H1 (cell line): ENCODE results near the gene GGT6. TPM values are rescaled to one million over a fixed set of nuclear protein-coding genes. Genes with fewer than 3 reads are reported as not detected.

Experiments
- CTCF ChIA-PET: fragments of 300-600 bp; sonication (Branson Sonifier 250); formaldehyde crosslinking; loops from one replicate; lab custom pipeline; 2021; ENCODE audit not compliant: partially characterized antibody; lab: Charles Lee
- POLR2A ChIA-PET: fragments of 300-600 bp; sonication (Branson Sonifier 250); formaldehyde crosslinking; loops from one replicate; lab custom pipeline; 2021; ENCODE audit warnings: inconsistent platforms; ENCODE audit not compliant: partially characterized antibody; lab: Charles Lee
- DNase-seq, 2 experiments: peaks; one replicate each; pipeline versions ENCODE4 v3.0.0 to v3.0.0-alpha.2; 2010 to 2022; ENCODE audit warnings: low spot score in 2 of 2, low read depth in 1 of 2, mixed read lengths in 1 of 2
- FAIRE-seq: peaks from 2 replicates; lab custom pipeline; 2011; peaks lifted over from hg19 to GRCh38; lab: Jason Lieb, UNC
- H2AFZ ChIP-seq: 2 replicates; pipeline ENCODE4 v1.8.1; 2012; ENCODE audit warnings: low read length, inconsistent platforms
- H2AK5ac ChIP-seq: 2 replicates; pipeline ENCODE4 v1.6.1; 2013; ENCODE audit warnings: low read depth, low read length
- H2BK120ac ChIP-seq: replicated peaks from 2 replicates; pipeline ENCODE3; 2013; ENCODE audit warnings: low read depth, low read length, inconsistent platforms
- H2BK12ac ChIP-seq: 2 replicates; pipeline ENCODE4 v1.6.1; 2013; ENCODE audit warnings: low read depth, low read length
- H2BK15ac ChIP-seq: 2 replicates; pipeline ENCODE4 v1.6.1; 2013; ENCODE audit warnings: low read length
- H2BK20ac ChIP-seq: 2 replicates; pipeline ENCODE4 v1.6.1; 2013; ENCODE audit warnings: low read length
- H2BK5ac ChIP-seq: 2 replicates; pipeline ENCODE4 v1.6.1; 2013; ENCODE audit warnings: low read depth, low read length
- H3K14ac ChIP-seq: 2 replicates; pipeline ENCODE4 v1.6.1; 2013; ENCODE audit warnings: inconsistent platforms; ENCODE audit not compliant: insufficient read length
- H3K18ac ChIP-seq: 2 replicates; pipeline ENCODE4 v1.6.1; 2013; ENCODE audit warnings: low read length; ENCODE audit errors: extremely low read depth
- H3K23ac ChIP-seq: 2 replicates; pipeline ENCODE4 v1.6.1; 2013; ENCODE audit warnings: inconsistent platforms; ENCODE audit not compliant: insufficient read length
- H3K23me2 ChIP-seq: 2 replicates; pipeline ENCODE4 v1.6.1; 2013; ENCODE audit warnings: low read depth, low read length
- H3K27ac ChIP-seq: 2 replicates; pipeline ENCODE4 v1.6.1; 2011; ENCODE audit warnings: low read depth, low read length, inconsistent platforms
- H3K27me3 ChIP-seq, 4 experiments: replicated peaks in 1 of 4; 1 replicate in 1 of 4; 2 replicates in 3 of 4; pipeline versions ENCODE4 v1.6.1 to v1.8.1; 2011 to 2013; ENCODE audit warnings: low read length in 3 of 4, mild to moderate bottlenecking in 3 of 4, inconsistent platforms in 2 of 4, mixed read lengths in 2 of 4, moderate library complexity in 1 of 4; ENCODE audit not compliant: control insufficient read depth in 3 of 4, insufficient read depth in 3 of 4; ENCODE audit errors: extremely low read depth in 1 of 4
- H3K36me3 ChIP-seq, 4 experiments: 2 replicates each; pipeline versions ENCODE4 v1.6.1 to v1.8.1; 2011 to 2013; ENCODE audit warnings: mild to moderate bottlenecking in 4 of 4, low read length in 3 of 4, moderate library complexity in 2 of 4, control low read depth in 1 of 4, inconsistent platforms in 1 of 4; ENCODE audit not compliant: insufficient read depth in 4 of 4, control insufficient read depth in 2 of 4
- H3K4ac ChIP-seq: replicated peaks from 2 replicates; pipeline ENCODE3; 2013; ENCODE audit warnings: low read length, low read depth, mixed read lengths, inconsistent platforms; ENCODE audit not compliant: insufficient read length
- H3K4me1 ChIP-seq, 4 experiments: replicated peaks in 1 of 4; 1 replicate in 1 of 4; 2 replicates in 3 of 4; pipeline versions ENCODE4 v1.6.1 to v1.8.1; 2011 to 2013; ENCODE audit warnings: low read length in 3 of 4, inconsistent platforms in 2 of 4, mixed read lengths in 1 of 4; ENCODE audit not compliant: insufficient read depth in 4 of 4, control insufficient read depth in 3 of 4
- H3K4me2 ChIP-seq, 2 experiments: 2 replicates each; pipeline versions ENCODE4 v1.6.1 to v1.8.1; 2011 to 2013; ENCODE audit warnings: low read depth in 2 of 2, low read length in 2 of 2, control low read depth in 1 of 2, inconsistent platforms in 1 of 2, mild to moderate bottlenecking in 1 of 2; ENCODE audit not compliant: insufficient read depth in 1 of 2
- H3K4me3 ChIP-seq, 4 experiments: fragments of 200-600, 300-600 bp in 1 of 4; sonication (generic), shearing (Covaris generic), sonication (Bioruptor Twin) in 1 of 4; 2 replicates each; pipeline versions ENCODE4 v1.5.1 to v1.8.1; 2011 to 2016; ENCODE audit warnings: low read length in 4 of 4, low read depth in 3 of 4, control low read depth in 2 of 4, inconsistent platforms in 2 of 4, mild to moderate bottlenecking in 2 of 4, mixed read lengths in 1 of 4, moderate library complexity in 1 of 4; ENCODE audit not compliant: insufficient read depth in 2 of 4; ENCODE audit errors: extremely low read depth in 1 of 4
- H3K56ac ChIP-seq: replicated peaks from 2 replicates; pipeline ENCODE3; 2013; ENCODE audit warnings: low read depth, mild to moderate bottlenecking, mixed read lengths, low read length, inconsistent platforms; ENCODE audit not compliant: insufficient read length
- H3K79me1 ChIP-seq: 2 replicates; pipeline ENCODE4 v1.6.1; 2013; ENCODE audit warnings: low read depth, low read length, control low read depth
- H3K79me2 ChIP-seq, 2 experiments: 2 replicates each; pipeline versions ENCODE4 v1.6.1 to v1.8.1; 2012 to 2013; ENCODE audit warnings: low read length in 2 of 2, mild to moderate bottlenecking in 2 of 2, inconsistent platforms in 1 of 2; ENCODE audit not compliant: insufficient read depth in 2 of 2, control insufficient read depth in 1 of 2
- H3K9ac ChIP-seq, 4 experiments: replicated peaks in 1 of 4; 1 replicate in 1 of 4; 2 replicates in 3 of 4; pipeline versions ENCODE4 v1.6.1 to v1.8.1; 2011 to 2013; ENCODE audit warnings: low read depth in 3 of 4, low read length in 3 of 4, control low read depth in 2 of 4, mild to moderate bottlenecking in 2 of 4, moderate library complexity in 2 of 4, inconsistent platforms in 1 of 4; ENCODE audit errors: extremely low read depth in 1 of 4
- H3K9me3 ChIP-seq, 2 experiments: 2 replicates each; pipeline versions ENCODE4 v1.6.1 to v1.8.1; 2012 to 2013; ENCODE audit warnings: mild to moderate bottlenecking in 2 of 2, moderate library complexity in 2 of 2, control low read depth in 1 of 2, inconsistent platforms in 1 of 2, low read depth in 1 of 2, low read length in 1 of 2, mixed read lengths in 1 of 2; ENCODE audit not compliant: insufficient read depth in 2 of 2
- H4K20me1 ChIP-seq, 2 experiments: replicated peaks in 1 of 2; 2 replicates each; pipeline versions ENCODE3 to v1.8.1; 2011 to 2013; ENCODE audit warnings: inconsistent platforms in 2 of 2, low read length in 2 of 2, mild to moderate bottlenecking in 1 of 2; ENCODE audit not compliant: insufficient read depth in 2 of 2, control insufficient read depth in 1 of 2
- H4K5ac ChIP-seq: 2 replicates; pipeline ENCODE4 v1.6.1; 2013; ENCODE audit warnings: low read length, low read depth, mixed read lengths, inconsistent platforms; ENCODE audit not compliant: insufficient read length
- H4K8ac ChIP-seq: 2 replicates; pipeline ENCODE4 v1.8.0; 2013; ENCODE audit warnings: mild to moderate bottlenecking, moderate library complexity, low read length, inconsistent platforms; ENCODE audit not compliant: insufficient read depth; ENCODE audit errors: extremely low read depth
- H4K91ac ChIP-seq: replicated peaks from 2 replicates; pipeline ENCODE3; 2013; ENCODE audit warnings: low read length, mixed read lengths, inconsistent platforms; ENCODE audit not compliant: insufficient read length
- CHD2 ChIP-seq: IDR thresholded peaks from 2 replicates; pipeline ENCODE4 v1.6.1; 2012; ENCODE audit warnings: low read length, improper control_type of control experiment
- EGR1 ChIP-seq: IDR thresholded peaks from 2 replicates; pipeline ENCODE4 v1.6.1; 2011; ENCODE audit warnings: low read depth, low read length, borderline replicate concordance
- HDAC6 ChIP-seq: IDR thresholded peaks from one replicate; pipeline ENCODE4 v1.7.1; 2012; ENCODE audit warnings: low read depth, mild to moderate bottlenecking, inconsistent platforms, low read length, moderate library complexity
- KDM1A ChIP-seq: fragments of 200-600, 300-600 bp; sonication (generic); IDR thresholded peaks from 2 replicates; pipeline ENCODE4 v1.7.1; 2016; ENCODE audit warnings: mild to moderate bottlenecking, low read length, borderline replicate concordance
- MAFK ChIP-seq: IDR thresholded peaks from 2 replicates; pipeline ENCODE4 v1.6.1; 2012; ENCODE audit warnings: low read depth, mild to moderate bottlenecking, improper control_type of control experiment, low read length
- RAD21 ChIP-seq, 2 experiments: IDR thresholded peaks in 1 of 2; conservative IDR thresholded peaks in 1 of 2; 2 replicates each; pipeline ENCODE4 v1.6.1; 2011; ENCODE audit warnings: low read depth in 2 of 2, low read length in 2 of 2, improper control_type of control experiment in 1 of 2, inconsistent platforms in 1 of 2, mild to moderate bottlenecking in 1 of 2, moderate library complexity in 1 of 2
- SAP30 ChIP-seq: fragments of 300-600 bp; sonication (generic); IDR thresholded peaks from 2 replicates; pipeline ENCODE4 v1.7.1; 2012; ENCODE audit warnings: low read length, moderate library complexity, mild to moderate bottlenecking, inconsistent platforms; ENCODE audit not compliant: insufficient read depth, insufficient replicate concordance
- SIN3A ChIP-seq, 2 experiments: IDR thresholded peaks in 1 of 2; conservative IDR thresholded peaks in 1 of 2; 2 replicates each; pipeline ENCODE4 v1.6.1; 2011 to 2012; ENCODE audit warnings: low read length in 2 of 2, improper control_type of control experiment in 1 of 2, low read depth in 1 of 2, mild to moderate bottlenecking in 1 of 2
- SIRT6 ChIP-seq: IDR thresholded peaks from one replicate; pipeline ENCODE4 v1.7.1; 2012; ENCODE audit warnings: low read length, inconsistent platforms
- SRF ChIP-seq: IDR thresholded peaks from 2 replicates; pipeline ENCODE4 v1.6.1; 2011; ENCODE audit warnings: mild to moderate bottlenecking, low read depth, low read length, moderate library complexity
- SUZ12 ChIP-seq: fragments of 200-600 bp; sonication (generic); IDR thresholded peaks from 2 replicates; pipeline ENCODE4 v1.6.1; 2012; ENCODE audit warnings: mild to moderate bottlenecking, inconsistent platforms, low read length, moderate library complexity, mixed read lengths
- WGBS, 2 experiments: shearing (Covaris generic) in 1 of 2; methylation state at CpG; one replicate each; pipeline versions ENCODE4 v1.1.6 to v1.1.7; 2013 to 2015; ENCODE audit warnings: low lambda C conversion rate in 2 of 2, mixed read lengths in 2 of 2, inconsistent platforms in 1 of 2, low coverage in 1 of 2, missing lambda C conversion rate in 1 of 2; ENCODE audit not compliant: insufficient replicate concordance in 2 of 2, insufficient coverage in 1 of 2, insufficient read length in 1 of 2; ENCODE audit errors: extremely low coverage in 1 of 2, missing lambda C conversion rate in 1 of 2; 5-methylcytosine and 5-hydroxymethylcytosine counted together
- polyA plus RNA-seq, 7 experiments: library from polyadenylated mRNA; depleted of rRNA in 3 of 7; stranded (reverse) in 5 of 7; unstranded in 2 of 7; fragments of >200 nt in 5 of 7; fragments of 200-250 nt in 2 of 7; gene quantifications; 1 replicate in 5 of 7; 2 replicates in 1 of 7; 4 replicates in 1 of 7; pipeline versions ENCODE4 v1.2.1 to v1.2.3, GENCODE V29; 2011 to 2013; ENCODE audit warnings: missing spikeins in 2 of 7, mixed read lengths in 2 of 7
- total RNA-seq: library from RNA; stranded (reverse); fragmentation: NEBNext Ultra II Directional; extraction: Animal tissue kit (Norgen Biotek cat#: 25700); gene quantifications from 2 replicates; pipeline ENCODE4 v1.2.1, GENCODE V29; 2021

GGT6 gene
- total and polyA plus RNA-seq, 2 of the 8 experiments (the other 6 are each of a cell fraction or from before 2014, with no cell fraction given) = 0.18 TPM; not detected in 1

DNA sequence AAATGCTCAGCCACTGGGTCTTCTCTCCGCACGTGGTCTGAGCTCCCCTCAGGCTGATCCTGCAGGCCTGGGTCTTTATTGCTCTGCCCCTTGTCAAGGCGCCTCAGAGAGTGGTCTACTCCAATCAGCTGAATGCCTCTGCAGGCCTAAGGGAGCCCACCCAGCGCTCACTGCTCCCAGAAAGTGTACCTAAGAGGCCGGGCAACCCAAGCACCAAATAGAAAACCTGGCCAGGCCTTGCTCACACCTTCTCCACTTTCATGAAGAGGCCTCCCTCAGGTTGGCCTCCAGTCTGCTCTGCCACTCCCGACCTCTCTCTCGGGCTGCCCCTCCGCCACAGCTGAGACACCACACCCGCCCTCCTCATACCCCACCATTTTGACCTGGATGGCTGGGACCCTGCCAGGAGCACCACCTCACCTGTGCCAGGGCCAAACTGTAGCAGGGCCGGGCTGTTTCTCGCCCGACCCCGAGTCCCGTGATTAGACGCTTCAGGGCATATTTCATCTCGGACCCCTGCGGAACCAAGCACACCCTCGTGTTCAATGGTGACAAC is 5.9 kb downstream of the GGT6 start:
- H2AK5ac ChIP-seq = no peak overlapping the region
- peaks cover 0 to 7% of the 10 kb centered on the region in 2 experiments for H4K20me1 ChIP-seq
- H3K9me3 ChIP-seq = no peaks in the 10 kb centered on the region
- H2BK15ac ChIP-seq = peak overlapping the region; percentile 83; the same call in 1 of the 2 replicates
- no peak overlapping the region for H3K23ac ChIP-seq
- H3K79me2 ChIP-seq = peaks cover 0 to 21% of the 10 kb centered on the region in 2 experiments; a peak in 3 of 4 replicates
- H4K5ac ChIP-seq = no peak overlapping the region
- ChIA-PET CTCF (interaction anchor here (1.0 to 2.1 kb wide), 3 partner anchors 12 to 339 kb away, joined by 3 to 8 read pairs (median 3); no protein-coding TSS in a partner anchor), POLR2A (interaction anchor here (0.6 to 32.8 kb wide), 9 partner anchors 8 to 154 kb away, joined by 3 to 546 read pairs (median 4); partner anchors contain the start of gene SMTNL2)
- peak overlapping the region; percentile 39; the same call in 1 of the 2 replicates for H4K8ac ChIP-seq
- peak overlapping the region; percentile 87 for H2BK5ac ChIP-seq
- H3K4ac ChIP-seq = peak overlapping the region; percentile 21
- H3K27me3 ChIP-seq = no peaks in the 10 kb centered on the region
- H3K23me2 ChIP-seq = peaks cover 14% of the 10 kb centered on the region; the same call in 1 of the 2 replicates
- no peak overlapping the region for H2BK20ac ChIP-seq
- H3K27ac ChIP-seq = peak overlapping the region; percentile 74; the same call in 1 of the 2 replicates
- H3K36me3 ChIP-seq = peaks cover 28 to 40% (median 35%) of the 10 kb centered on the region in 4 experiments; a peak in 7 of 8 replicates
- FAIRE-seq = no peak
- TF ChIP-seq MAFK = no peak
- TF ChIP-seq RAD21 (IDR thresholded peaks at IDR 0.05 in 1 of 2, conservative IDR thresholded peaks at IDR 0.05 in 1 of 2; ENCODE audit: low read depth in 2 of 2, low read length in 2 of 2) = no peak
- TF ChIP-seq SAP30 = peak; percentile 16
- TF ChIP-seq SIRT6 = no peak
- TF ChIP-seq HDAC6 = no peak
- TF ChIP-seq SUZ12 = no peak
- 0 out of 4 replicates have a peak, but pooled peaks of 1 of the 2 experiments have one; percentile 7 for TF ChIP-seq SIN3A (conservative IDR thresholded peaks at IDR 0.05 in 1 of 2, IDR thresholded peaks at IDR 0.05 in 1 of 2; ENCODE audit: low read depth in 1 of 2, low read length in 2 of 2)
- no peak for TF ChIP-seq KDM1A
- no peak for TF ChIP-seq SRF
- TF ChIP-seq CHD2 = no peak
- no peak for TF ChIP-seq EGR1
- no peak overlapping the region for H2BK12ac ChIP-seq
- H3K18ac ChIP-seq = peak overlapping the region; percentile 32; the same call in 1 of the 2 replicates
- H2BK120ac ChIP-seq = no peak overlapping the region
- H3K79me1 ChIP-seq = peaks cover 13% of the 10 kb centered on the region
- peaks cover 6 to 17% (median 10%) of the 10 kb centered on the region in 4 experiments; a peak in 6 of 7 replicates for H3K4me1 ChIP-seq
- WGBS, 2 experiments = 15% methylated on average over 18 of the region's 18 CpGs; no CpG with 5 or more reads in 1 of the 2 experiments
- no peak for DNase-seq
- H2AFZ ChIP-seq = no peak overlapping the region
- no peak overlapping the region for H3K56ac ChIP-seq
- peak overlapping the region in 3 of 4 experiments; percentile 80 to 87 (median 84); a peak in 6 of 7 replicates for H3K9ac ChIP-seq
- H3K4me3 ChIP-seq = peak overlapping the region; percentile 73 to 94 (median 84)
- peak overlapping the region; percentile 96 for H4K91ac ChIP-seq
- H3K14ac ChIP-seq = no peak overlapping the region
- peak overlapping the region; percentile 79 to 96 for H3K4me2 ChIP-seq
